ENCODE results near the gene MTRF1L.

Gene MTRF1L, protein sequence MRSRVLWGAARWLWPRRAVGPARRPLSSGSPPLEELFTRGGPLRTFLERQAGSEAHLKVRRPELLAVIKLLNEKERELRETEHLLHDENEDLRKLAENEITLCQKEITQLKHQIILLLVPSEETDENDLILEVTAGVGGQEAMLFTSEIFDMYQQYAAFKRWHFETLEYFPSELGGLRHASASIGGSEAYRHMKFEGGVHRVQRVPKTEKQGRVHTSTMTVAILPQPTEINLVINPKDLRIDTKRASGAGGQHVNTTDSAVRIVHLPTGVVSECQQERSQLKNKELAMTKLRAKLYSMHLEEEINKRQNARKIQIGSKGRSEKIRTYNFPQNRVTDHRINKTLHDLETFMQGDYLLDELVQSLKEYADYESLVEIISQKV

GRCh38 chr6:153002613-153003365 lies at the start of gene MTRF1L:
Gene MTRF1L, minus strand, starts transcription at chr6:153002709. Its CDS starts 24 bp downstream, at chr6:153002685.
- peak; percentile 68 for DNase-seq (ENCODE audit: low read depth, low spot score)
- peak within 1 kb of the TSS; percentile 71 for H3K27ac ChIP-seq

- H3K27ac ChIP-seq: no peak overlapping the region
- no peak for DNase-seq (ENCODE audit: low read depth, low spot score)
Observed at GRCh38 chr6:153051801-153052200, 49.3 kb upstream of the MTRF1L start.

DNA sequence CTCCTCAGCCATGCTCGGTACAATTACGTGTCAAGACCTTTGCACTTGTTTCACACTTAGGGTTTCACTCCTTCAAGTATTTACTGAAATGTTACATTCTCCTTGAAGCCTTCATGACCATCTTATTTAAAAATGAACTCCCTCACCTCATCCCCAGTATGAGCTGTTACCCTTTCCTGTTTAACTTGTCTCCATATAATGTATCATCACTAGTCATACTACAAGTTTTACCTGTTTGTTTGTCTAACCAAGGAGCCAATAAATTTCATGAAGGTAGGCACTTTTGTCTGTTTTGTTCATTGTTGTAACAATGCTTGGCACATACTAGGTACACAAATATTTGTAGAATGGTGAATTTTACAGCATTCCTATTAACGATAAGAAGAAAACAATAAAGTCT lies 46.1 kb upstream of the MTRF1L start:
- peak; percentile 69 for DNase-seq (ENCODE audit: low read depth, low spot score)
- peak overlapping the region; percentile 43 for H3K27ac ChIP-seq

GRCh38 chr6:153047386-153047785 lies 44.9 kb upstream of the MTRF1L start:
- no peak for DNase-seq (ENCODE audit: low read depth, low spot score)
- no peak overlapping the region for H3K27ac ChIP-seq

DNA sequence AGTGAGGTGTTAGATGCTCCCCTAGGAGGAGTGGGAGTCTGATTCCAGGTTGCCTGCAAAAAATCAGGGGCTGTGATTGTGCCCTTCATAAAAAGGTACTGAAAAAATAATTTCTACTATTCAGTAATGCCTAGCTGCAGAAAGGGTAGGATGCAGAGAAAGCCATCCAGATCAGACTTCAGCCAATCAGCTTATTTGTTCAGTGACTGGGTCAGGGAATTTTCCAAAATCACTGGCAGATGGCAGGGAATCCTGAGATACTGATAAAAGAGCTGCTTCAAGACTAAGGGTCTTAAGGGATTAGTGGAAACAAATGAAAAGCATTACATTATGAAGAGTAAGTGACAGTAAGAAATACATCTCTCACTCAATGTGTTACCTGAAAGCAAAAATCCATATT lies 42.8 kb upstream of the MTRF1L start:
- H3K27ac ChIP-seq: no peak overlapping the region
- no peak for DNase-seq (ENCODE audit: low read depth, low spot score)

DNA sequence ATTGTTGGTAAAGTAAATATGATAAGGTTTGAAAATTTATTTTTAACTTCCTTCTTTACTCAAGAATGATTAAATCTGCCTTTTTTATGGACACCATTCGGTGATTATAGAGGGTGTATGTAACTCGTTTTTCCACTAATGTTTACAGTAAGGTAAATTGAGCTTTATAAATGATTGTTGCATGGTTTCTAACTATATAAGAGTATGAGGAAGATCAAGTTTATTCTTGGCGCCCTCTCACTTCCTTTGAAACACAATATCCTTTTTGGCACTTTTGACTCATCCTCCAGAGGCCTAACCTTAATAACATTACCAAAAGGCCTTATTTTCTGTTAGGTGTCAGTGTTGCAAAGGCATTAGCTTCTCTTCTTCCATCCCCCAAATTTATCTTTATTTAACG lies 41.8 kb upstream of the MTRF1L start:
- DNase-seq (ENCODE audit: low read depth, low spot score): no peak
- peak overlapping the region; percentile 30 for H3K27ac ChIP-seq

DNA sequence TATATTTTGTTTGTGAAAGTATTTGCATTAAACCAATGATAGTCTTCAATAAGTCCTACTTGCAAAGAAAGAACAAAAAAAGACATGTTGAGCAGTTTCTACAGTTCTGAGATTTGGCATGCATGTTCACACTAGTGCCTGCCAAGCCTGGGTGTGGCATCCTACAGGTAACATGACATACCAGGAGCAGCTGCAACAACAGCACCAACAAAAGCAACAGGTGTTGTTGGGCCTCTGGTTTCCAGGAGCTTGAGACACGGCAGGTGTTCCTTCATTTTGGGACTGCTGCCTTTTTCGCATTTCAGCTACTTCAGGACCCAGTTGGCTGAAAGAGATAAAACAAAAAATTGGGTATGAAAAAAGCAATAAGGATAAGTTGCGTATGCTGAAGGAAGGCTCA lies 41.2 kb upstream of the MTRF1L start:
- no peak for DNase-seq (ENCODE audit: low read depth, low spot score)
- H3K27ac ChIP-seq: peak overlapping the region; percentile 30

DNA sequence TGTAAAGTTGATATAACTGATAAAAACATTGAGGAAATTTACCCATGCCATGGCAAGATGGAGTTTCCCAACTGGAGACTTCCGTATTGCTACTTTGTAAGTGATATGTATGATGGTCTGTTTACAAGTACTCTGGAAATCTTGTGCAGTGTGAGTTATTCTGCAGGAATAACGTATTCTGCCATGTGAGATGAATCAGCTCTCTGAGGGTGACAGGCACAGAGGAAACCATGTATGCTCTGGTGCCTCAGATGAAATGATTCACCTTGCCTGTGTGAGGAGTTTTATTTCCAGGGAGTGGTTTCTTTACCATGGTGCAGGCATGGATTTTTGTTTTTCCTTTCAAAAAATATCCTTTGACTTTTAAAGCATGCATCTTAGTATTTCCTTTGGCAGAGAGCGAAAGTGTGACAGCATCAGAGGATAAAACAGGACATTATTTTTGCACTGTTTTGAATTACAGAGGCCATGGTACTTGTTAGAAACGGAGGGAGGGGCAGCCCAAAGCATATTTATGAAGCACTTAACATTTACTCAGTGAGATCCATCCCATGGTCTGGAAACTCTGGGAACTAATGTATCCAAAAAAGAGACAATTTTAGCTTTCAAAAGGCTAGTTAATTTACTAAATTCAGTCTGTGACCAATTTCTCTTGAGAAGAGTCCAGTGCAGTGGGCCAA lies 36.0 kb upstream of the MTRF1L start:
- no peak for DNase-seq (ENCODE audit: low read depth, low spot score)

GRCh38 chr6:153034139-153034538 lies 31.6 kb upstream of the MTRF1L start:
- H3K27ac ChIP-seq: no peak overlapping the region
- no peak for DNase-seq (ENCODE audit: low read depth, low spot score)

More for the DNA sequence above, 36.0 kb upstream of the MTRF1L start:
- H3K27ac ChIP-seq: no peak overlapping the region

DNA sequence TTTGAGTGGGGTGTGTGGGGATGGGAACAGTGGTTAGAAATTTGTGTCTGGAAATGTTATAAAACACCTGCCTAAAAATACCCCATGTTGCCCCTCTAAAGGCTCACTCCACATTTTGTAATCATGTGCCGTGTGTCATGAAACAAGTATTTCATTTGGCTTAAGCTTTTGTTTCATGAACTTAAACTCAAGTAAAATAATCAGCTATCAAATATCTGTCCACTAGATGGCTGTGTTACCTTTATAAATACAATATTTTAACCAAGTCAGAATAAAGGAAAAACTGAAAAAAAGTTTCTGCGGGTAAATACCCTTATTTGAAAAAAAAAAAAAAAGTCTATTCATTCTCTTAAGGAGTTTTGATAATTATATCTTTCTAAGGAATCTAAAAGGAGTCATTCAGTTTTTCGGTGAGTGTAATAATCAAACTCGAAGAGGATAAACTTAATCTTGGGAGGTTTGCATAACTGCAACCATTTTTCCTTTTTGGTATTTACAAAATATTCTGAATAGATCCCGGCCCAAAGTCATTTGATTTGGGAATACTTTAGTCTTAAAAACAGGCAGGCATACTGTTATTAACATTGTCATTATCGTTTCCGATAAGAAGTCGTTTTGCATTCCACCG lies 29.9 kb upstream of the MTRF1L start:
- DNase-seq (ENCODE audit: low read depth, low spot score): no peak

DNA sequence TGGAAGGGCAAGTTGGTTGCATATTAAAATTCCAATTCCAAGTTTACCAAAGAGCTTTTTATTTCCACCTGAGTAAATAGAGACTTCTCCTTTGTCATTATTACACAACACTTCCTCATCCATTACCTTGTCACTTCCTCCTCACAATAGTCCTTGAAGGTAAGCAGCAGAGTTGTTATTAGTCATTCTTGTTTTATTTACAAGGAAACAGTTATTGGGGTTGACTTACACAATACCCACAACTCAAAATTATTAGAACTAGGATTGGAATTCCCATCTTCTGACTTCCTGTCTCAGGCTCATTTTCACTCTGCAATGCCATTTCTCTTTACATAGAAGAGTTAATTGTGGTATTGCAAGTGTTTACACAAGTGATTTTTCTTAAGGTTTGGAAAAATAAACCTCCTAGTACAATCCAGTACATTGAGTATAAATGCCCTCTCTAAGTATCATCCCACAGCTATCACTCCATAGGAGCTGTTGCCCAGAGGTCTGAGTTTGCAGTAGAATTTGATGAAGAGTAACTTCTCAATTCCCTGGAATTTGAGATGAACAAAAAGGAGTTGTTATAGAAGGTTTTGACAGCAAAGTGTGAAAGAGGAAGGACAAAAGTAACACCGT lies 28.9 kb upstream of the MTRF1L start:
- H3K27ac ChIP-seq: peak overlapping the region; percentile 88
- DNase-seq (ENCODE audit: low read depth, low spot score): peak; percentile 85

More for the DNA sequence above, 29.9 kb upstream of the MTRF1L start:
- H3K27ac ChIP-seq: peak overlapping the region; percentile 88

DNA sequence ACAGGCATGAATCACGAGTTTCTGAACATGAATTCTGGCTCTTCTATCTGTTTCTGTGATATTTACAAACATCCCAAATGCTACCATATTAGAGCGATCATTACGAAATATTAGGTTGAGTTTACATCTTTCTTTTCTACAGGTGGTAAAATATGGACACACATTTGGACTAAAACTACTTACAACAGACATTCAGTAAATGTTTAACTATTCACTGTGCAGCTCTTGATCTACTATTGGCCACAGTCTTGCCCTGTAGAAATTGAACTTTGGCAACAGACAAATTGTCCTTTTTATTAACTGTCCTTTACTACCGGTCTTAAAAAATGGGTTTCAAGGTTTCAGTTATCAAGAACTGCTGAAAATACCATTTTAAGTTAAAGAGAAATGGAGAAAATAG lies 26.5 kb upstream of the MTRF1L start:
- no peak for DNase-seq (ENCODE audit: low read depth, low spot score)
- no peak overlapping the region for H3K27ac ChIP-seq

DNA sequence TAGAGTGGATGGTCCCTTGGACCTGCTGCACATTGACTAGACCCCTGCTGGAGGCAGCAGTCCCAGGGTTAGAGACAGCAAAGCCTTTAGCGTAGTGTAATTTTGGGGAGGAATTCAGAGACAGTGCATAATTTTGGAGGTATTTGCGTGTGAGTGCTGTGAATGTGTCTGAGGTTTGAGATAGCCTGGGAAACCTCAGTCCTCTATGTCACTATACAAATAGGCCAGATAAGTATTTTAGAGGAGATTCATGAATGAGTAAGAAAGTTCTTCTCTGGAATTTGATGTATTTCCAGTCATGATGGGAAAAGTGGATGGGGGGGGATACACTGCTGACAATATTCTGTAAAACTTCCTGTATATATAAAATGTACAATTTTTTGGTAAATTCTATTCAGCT lies 25.8 kb upstream of the MTRF1L start:
- H3K27ac ChIP-seq: no peak overlapping the region
- no peak for DNase-seq (ENCODE audit: low read depth, low spot score)

DNA sequence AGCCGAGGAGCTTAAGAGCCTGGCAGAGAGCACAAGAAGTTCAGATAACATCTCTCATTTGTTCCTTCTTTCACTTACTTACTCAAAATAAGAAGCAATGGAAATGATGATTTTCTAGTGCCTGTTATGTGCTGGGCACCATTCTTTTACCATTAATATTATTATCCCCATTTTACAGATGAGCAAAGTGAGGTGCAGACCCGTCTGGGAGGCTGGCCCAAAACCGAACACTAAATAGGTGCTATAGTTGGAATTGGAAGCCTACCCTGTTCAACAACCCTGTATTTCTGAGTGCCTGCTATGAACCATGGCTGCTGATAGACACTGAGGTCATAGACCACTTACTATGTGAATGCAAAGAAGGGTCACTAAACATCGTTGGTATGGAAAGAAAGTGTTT lies 25.0 kb upstream of the MTRF1L start:
- H3K27ac ChIP-seq: no peak overlapping the region

DNA sequence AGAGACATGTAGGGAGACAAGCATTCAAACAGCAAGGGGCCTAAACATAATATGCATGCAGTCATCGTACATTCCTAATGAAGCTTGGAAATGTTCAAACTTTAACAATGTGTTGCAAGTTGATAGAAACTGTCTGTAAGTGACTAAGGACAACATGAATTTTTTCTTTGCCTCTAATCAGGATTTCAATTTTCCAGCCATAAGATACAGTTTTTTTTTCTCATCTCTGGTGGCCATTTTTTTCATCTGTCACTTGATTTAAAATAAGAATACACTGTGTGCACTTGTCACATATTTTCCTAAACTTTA lies 22.2 kb upstream of the MTRF1L start:
- no peak for DNase-seq (ENCODE audit: low read depth, low spot score)
- no peak overlapping the region for H3K27ac ChIP-seq

More for the DNA sequence above, 25.0 kb upstream of the MTRF1L start:
- DNase-seq (ENCODE audit: low read depth, low spot score): no peak

GRCh38 chr6:153023977-153024708 lies 21.6 kb upstream of the MTRF1L start:
- H3K27ac ChIP-seq: no peak overlapping the region
- DNase-seq (ENCODE audit: low read depth, low spot score): no peak

GRCh38 chr6:153018355-153018754 lies 15.8 kb upstream of the MTRF1L start:
- no peak overlapping the region for H3K27ac ChIP-seq
- no peak for DNase-seq (ENCODE audit: low read depth, low spot score)

DNA sequence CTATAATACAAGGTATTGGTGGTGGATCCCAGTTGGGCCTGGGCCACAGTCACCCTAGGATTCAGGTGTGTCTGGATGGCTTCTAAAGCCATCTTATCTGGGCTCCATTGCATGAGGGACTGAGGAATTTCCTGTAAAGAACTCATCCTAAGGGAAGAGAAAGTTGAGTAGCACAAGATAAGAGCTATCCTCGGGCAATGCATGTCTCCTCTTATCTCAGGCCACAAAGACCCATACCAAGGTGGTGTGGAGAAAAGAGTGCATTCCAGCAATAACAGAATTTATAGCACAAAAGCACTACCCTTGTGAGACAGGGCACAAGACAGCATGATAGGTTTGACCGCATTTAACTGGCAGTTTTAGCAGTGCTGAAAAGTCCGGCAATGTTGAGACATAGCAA lies 14.3 kb upstream of the MTRF1L start:
- no peak for DNase-seq (ENCODE audit: low read depth, low spot score)
- H3K27ac ChIP-seq: no peak overlapping the region

- H3K27ac ChIP-seq: no peak overlapping the region
- DNase-seq (ENCODE audit: low read depth, low spot score): no peak
Observed at GRCh38 chr6:153015094-153015640, 12.7 kb upstream of the MTRF1L start.
